Gastrocnemius medialis (tissue), 4 donors: ENCODE data around the gene NPHP1. TPM values are rescaled to one million over a fixed set of nuclear protein-coding genes. Genes with fewer than 3 reads are reported as not detected.
A peak's percentile ranks its signal among the peaks of the same experiment; 100 is the strongest.

Source experiments
- ATAC-seq, 2 donors: fragments of 150-250 bp; one replicate each; pipeline ENCODE4 v1.9.1; 2016
- DNase-seq, 2 donors: peaks; one replicate each; pipeline ENCODE4 v3.0.0-alpha.2; 2019
- H3K27ac ChIP-seq, 4 donors: fragments of 200-600 bp; sonication (generic); 1 replicate in 1 of 4; 2 replicates in 3 of 4; pipeline ENCODE4 v1.5.1; 2016 to 2018; ENCODE audit warnings: mild to moderate bottlenecking in 2 of 4, moderate library complexity in 1 of 4
- H3K27me3 ChIP-seq, 3 donors: fragments of 200-600 bp; sonication (generic) in 2 of 3; 1 replicate in 1 of 3; 2 replicates in 2 of 3; pipeline versions ENCODE4 v1.5.1 to v1.6.0; 2016 to 2019; ENCODE audit warnings: mild to moderate bottlenecking in 1 of 3, moderate library complexity in 1 of 3
- H3K36me3 ChIP-seq, 2 donors: fragments of 200-600 bp; sonication (generic) in 1 of 2; one replicate each; pipeline ENCODE4 v1.5.1; 2017 to 2018
- H3K4me1 ChIP-seq, 2 donors: fragments of 200-600 bp; sonication (generic) in 1 of 2; one replicate each; pipeline ENCODE4 v1.5.1; 2016 to 2017; ENCODE audit warnings: mild to moderate bottlenecking in 2 of 2
- H3K4me3 ChIP-seq, 4 donors: fragments of 200-600 bp; sonication (generic) in 3 of 4; 1 replicate in 1 of 4; 2 replicates in 3 of 4; pipeline ENCODE4 v1.5.1; 2016 to 2019; ENCODE audit warnings: mild to moderate bottlenecking in 2 of 4
- H3K9me3 ChIP-seq, 3 donors: fragments of 200-600 bp; sonication (generic) in 2 of 3; 1 replicate in 1 of 3; 2 replicates in 2 of 3; pipeline ENCODE4 v1.5.1; 2016 to 2019
- CTCF ChIP-seq, 5 experiments: fragments of 450-650 bp in 3 of 5; fragments of 200-600 bp in 2 of 5; sonication (generic) in 2 of 5; IDR thresholded peaks in 4 of 5; conservative IDR thresholded peaks in 1 of 5; 1 replicate in 4 of 5; 2 replicates in 1 of 5; pipeline ENCODE4 v1.5.1; 2016 to 2019; ENCODE audit warnings: antibody characterized with exemption in 5 of 5, mild to moderate bottlenecking in 3 of 5, moderate library complexity in 3 of 5
- POLR2A ChIP-seq, 2 donors: fragments of 450-650 bp; IDR thresholded peaks; one replicate each; pipeline ENCODE4 v1.6.1; 2017; ENCODE audit warnings: antibody characterized with exemption in 2 of 2, mild to moderate bottlenecking in 2 of 2, moderate library complexity in 2 of 2
- in situ Hi-C, 4 donors: fragments of 200-750 bp; cut with MboI; loops; one replicate each; pipeline versions ENCODE4 v1.15.0 to v1.8.0; 2017; ENCODE audit warnings: low sequenced_read_pairs in 4 of 4
- intact Hi-C: fragments of 100-400 bp; cut with DNase I; formaldehyde crosslinking; loops from one replicate; pipeline ENCODE4 v1.15.1; 2023; ENCODE audit warnings: low total_unique reads
- total RNA-seq, 4 donors: library from RNA; depleted of rRNA; stranded (reverse); fragments of >200 nt; gene quantifications; one replicate each; pipeline versions ENCODE4 v1.1.0 to v1.2.3, GENCODE V29; 2016

The NPHP1 gene
- total RNA-seq, 4 donors from 2014 or later, result 3.8 to 10.3 (median 4.6) TPM

DNA sequence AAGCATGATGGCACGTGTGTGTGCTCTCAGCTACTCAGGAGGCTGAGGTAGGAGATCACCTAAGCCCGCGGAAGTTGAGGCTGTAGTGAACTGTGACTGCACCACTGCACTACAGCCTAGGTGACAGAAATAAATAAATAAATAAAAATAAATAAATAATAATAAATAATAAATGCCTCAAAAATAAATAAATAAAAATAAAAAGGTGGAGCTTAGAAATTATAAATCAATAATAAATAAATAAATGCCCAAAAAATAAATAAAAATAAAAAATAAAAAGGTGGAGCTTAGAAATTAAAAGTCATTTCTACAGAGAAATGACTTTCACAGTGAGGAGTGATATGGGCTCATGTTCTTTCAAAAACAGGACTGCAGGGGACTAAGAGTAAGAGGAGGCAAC, 83.2 kb downstream of the NPHP1 start:
- Histone ChIP-seq H3K9me3 (no peaks in the 10 kb centered on the region), H3K4me1 (peaks cover 0 to 9% of the 10 kb centered on the region in 2 donors), H3K27ac (no peak overlapping the region), H3K27me3 (peaks cover 2 to 7% (median 4%) of the 10 kb centered on the region in 3 donors), H3K36me3 (peaks cover 0 to 29% of the 10 kb centered on the region in 2 donors), H3K4me3 (no peak overlapping the region)
- intact Hi-C loops (no loop called here), in situ Hi-C loops (no loop called here)
- ATAC-seq (no peak), DNase-seq (no peak)
- TF ChIP-seq CTCF (IDR thresholded peaks at IDR 0.05 in 4 of 5, conservative IDR thresholded peaks at IDR 0.05 in 1 of 5), result no peak
- TF ChIP-seq POLR2A (IDR thresholded peaks at IDR 0.05), result no peak

GRCh38 chr2:110121052-110121334, 83.8 kb downstream of the NPHP1 start:
- no peaks in the 10 kb centered on the region for H3K9me3 ChIP-seq
- DNase-seq, result no peak
- in situ Hi-C loops, result no loop called here
- H3K4me1 ChIP-seq, result peaks cover 6 to 9% of the 10 kb centered on the region in 2 donors
- H3K27me3 ChIP-seq, result peaks cover 8 to 13% (median 10%) of the 10 kb centered on the region in 3 donors
- TF ChIP-seq POLR2A (IDR thresholded peaks at IDR 0.05) (no peak), CTCF (IDR thresholded peaks at IDR 0.05 in 4 of 5, conservative IDR thresholded peaks at IDR 0.05 in 1 of 5) (no peak)
- H3K4me3 ChIP-seq, result no peak overlapping the region
- no peak overlapping the region for H3K27ac ChIP-seq
- H3K36me3 ChIP-seq, result peaks cover 0 to 24% of the 10 kb centered on the region in 2 donors
- no peak for ATAC-seq
- intact Hi-C loops, result no loop called here

DNA sequence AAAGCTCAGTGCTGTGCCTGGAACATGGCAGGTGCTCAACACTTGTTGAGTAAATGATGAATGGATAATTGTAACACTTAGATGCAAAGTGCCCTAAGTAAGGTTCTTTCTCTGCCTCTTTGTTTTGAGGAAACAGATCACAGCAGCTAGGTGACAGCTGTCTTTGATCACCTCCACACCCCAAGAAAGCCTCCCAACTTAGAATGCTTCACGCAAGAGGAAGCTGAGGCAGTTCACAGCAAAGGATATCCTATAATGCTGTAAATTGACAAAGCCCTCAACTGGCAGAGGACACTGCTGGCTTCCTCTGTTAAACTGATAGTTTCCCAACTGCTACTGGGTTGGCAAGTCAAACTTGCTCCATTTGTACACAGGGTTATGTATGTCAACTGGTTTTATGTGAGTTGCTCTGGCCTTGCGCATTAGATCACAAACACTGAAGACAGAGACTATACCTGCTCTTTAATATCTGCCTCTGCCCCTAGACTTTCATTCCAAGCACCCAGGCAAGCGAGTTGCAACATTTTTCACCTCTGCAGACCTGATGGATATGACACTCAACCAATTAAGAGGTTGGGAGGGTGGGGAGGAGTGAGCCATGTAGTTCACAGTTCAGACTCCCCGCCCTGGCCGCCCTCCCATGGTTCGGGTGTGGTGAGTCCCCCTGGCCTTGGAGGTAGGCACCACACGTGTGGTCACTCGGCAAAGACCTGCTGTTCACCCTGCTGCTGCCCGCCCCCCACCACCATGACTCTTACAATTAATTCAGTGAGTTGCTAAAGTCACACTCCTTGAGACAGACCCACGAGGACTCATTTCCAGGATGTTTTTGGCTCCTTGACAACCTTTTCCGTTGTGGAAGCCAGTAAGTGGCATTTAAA, 84.4 kb downstream of the NPHP1 start:
- DNase-seq, result no peak
- peaks cover 9 to 12% of the 10 kb centered on the region in 2 donors for H3K4me1 ChIP-seq

DNA sequence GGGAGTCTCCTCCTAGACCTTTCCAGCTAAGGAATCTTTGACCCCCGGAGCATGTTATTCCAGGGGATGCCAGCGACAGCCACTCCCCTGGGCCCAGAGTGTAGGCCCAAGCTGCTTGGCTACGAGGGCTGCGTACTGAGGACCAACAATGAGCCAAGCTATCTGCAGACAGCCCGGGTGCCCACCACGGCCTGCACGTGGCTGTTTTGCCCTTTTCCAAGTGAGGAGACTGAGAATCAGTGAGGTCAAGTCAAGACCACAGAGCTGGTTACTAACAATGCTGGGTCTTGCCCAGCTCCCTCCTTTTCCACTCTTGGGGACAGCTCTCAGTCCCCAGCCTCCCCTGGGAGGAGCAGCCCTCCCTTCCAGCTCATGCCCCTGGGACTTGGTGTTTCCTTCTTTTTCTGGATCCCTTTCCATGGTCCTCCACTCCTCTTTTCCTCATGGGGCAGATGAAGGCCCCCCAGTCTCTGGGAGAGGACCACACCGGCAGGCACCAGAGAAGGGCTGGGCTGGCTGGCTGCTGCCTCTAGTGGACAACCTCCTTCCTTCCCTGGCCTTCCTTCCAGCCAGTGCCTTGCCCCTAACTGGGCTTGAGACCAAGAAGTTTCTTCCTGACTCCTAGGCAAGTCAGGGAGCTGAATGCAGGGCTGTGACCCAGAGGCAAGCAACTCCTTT, 88.6 kb downstream of the NPHP1 start:
- TF ChIP-seq POLR2A (IDR thresholded peaks at IDR 0.05), result no peak
- TF ChIP-seq CTCF (IDR thresholded peaks at IDR 0.05 in 4 of 5, conservative IDR thresholded peaks at IDR 0.05 in 1 of 5), result peak in 3 of 5 experiments; percentile 12 to 58 (median 38)
- ATAC-seq, result peak; percentile 16 to 49
- peaks cover 26 to 45% (median 32%) of the 10 kb centered on the region in 3 donors for H3K27me3 ChIP-seq
- peak overlapping the region in 3 of 4 donors; percentile 41 to 62 (median 51) for H3K27ac ChIP-seq
- H3K4me3 ChIP-seq, result peak overlapping the region; percentile 42 to 55 (median 50)
- no peak for DNase-seq
- in situ Hi-C loops, result no loop called here
- intact Hi-C loops, result loop anchor here (5.0 kb wide), 1 partner anchor 41 kb away; no protein-coding TSS in a partner anchor
- H3K4me1 ChIP-seq, result peaks cover 9 to 12% of the 10 kb centered on the region in 2 donors
- H3K36me3 ChIP-seq, result no peaks in the 10 kb centered on the region
- H3K9me3 ChIP-seq, result no peaks in the 10 kb centered on the region

More for the DNA sequence above, 84.4 kb downstream of the NPHP1 start:
- H3K9me3 ChIP-seq, result no peaks in the 10 kb centered on the region
- peak overlapping the region in 1 of 4 donors; percentile 22 for H3K27ac ChIP-seq
- in situ Hi-C loops (no loop called here), intact Hi-C loops (no loop called here)
- TF ChIP-seq POLR2A (IDR thresholded peaks at IDR 0.05), result no peak
- no peak for TF ChIP-seq CTCF (IDR thresholded peaks at IDR 0.05 in 4 of 5, conservative IDR thresholded peaks at IDR 0.05 in 1 of 5)
- H3K27me3 ChIP-seq, result peaks cover 14 to 19% (median 16%) of the 10 kb centered on the region in 3 donors
- peaks cover 0 to 18% of the 10 kb centered on the region in 2 donors for H3K36me3 ChIP-seq
- ATAC-seq, result peak in 1 of 2 donors; percentile 14
- no peak overlapping the region for H3K4me3 ChIP-seq
